HG03520 (cell line): Measurements from ENCODE around the gene DPM2.

Experiments used
- ATAC-seq: cut with Tn5 transposase; IDR thresholded peaks from one replicate; pipeline ENCODE4 v1.9.1; 2021; ENCODE audit warnings: mild to moderate bottlenecking, moderate library complexity; ENCODE audit not compliant: unreplicated experiment

Gene DPM2

GRCh38 chr9:127958728-127959127, 21.1 kb upstream of the DPM2 start:
- no peak for ATAC-seq

- ATAC-seq, result no peak
Measured at GRCh38 chr9:127955294-127956015, 17.8 kb upstream of the DPM2 start.

- ATAC-seq, result no peak
Measured at GRCh38 chr9:127954831-127955293, 17.2 kb upstream of the DPM2 start.

GRCh38 chr9:127953768-127954505, 16.3 kb upstream of the DPM2 start:
- ATAC-seq, result no peak

- ATAC-seq, result no peak
Measured at GRCh38 chr9:127953154-127953553, 15.5 kb upstream of the DPM2 start.

- ATAC-seq, result no peak
Measured at GRCh38 chr9:127950513-127951289, 13.0 kb upstream of the DPM2 start.

- no peak for ATAC-seq
Measured at GRCh38 chr9:127949827-127950512, 12.3 kb upstream of the DPM2 start.

GRCh38 chr9:127947841-127948710, 10.4 kb upstream of the DPM2 start:
- ATAC-seq, result no peak

- ATAC-seq, result no peak
Measured at GRCh38 chr9:127946728-127947127, 9.1 kb upstream of the DPM2 start.

- ATAC-seq, result no peak
Measured at GRCh38 chr9:127945942-127946341, 8.3 kb upstream of the DPM2 start.

GRCh38 chr9:127945338-127945737, 7.7 kb upstream of the DPM2 start:
- ATAC-seq, result no peak

GRCh38 chr9:127944586-127945218, 7.0 kb upstream of the DPM2 start:
- ATAC-seq, result no peak

GRCh38 chr9:127943731-127944144, 6.1 kb upstream of the DPM2 start:
- no peak for ATAC-seq

- no peak for ATAC-seq
Measured at GRCh38 chr9:127943011-127943662, 5.5 kb upstream of the DPM2 start.

GRCh38 chr9:127942216-127943010, 4.8 kb upstream of the DPM2 start:
- no peak for ATAC-seq

GRCh38 chr9:127941961-127942215, 4.2 kb upstream of the DPM2 start:
- ATAC-seq, result no peak

GRCh38 chr9:127941062-127941960, 3.7 kb upstream of the DPM2 start:
- ATAC-seq, result no peak

GRCh38 chr9:127940593-127940992, 2.9 kb upstream of the DPM2 start:
- no peak for ATAC-seq
